Myocyte (in vitro differentiated cells): ENCODE data around the gene SASS6. TPM values are rescaled to one million over a fixed set of nuclear protein-coding genes. Genes with fewer than 3 reads are reported as not detected.
"Not testable (repeated sequence)": the region's sequence is repeated elsewhere in the genome, so short reads cannot be mapped to it uniquely, and the experiment has no call there.

Experiments
- DNase-seq: peaks from one replicate; pipeline ENCODE4 v3.0.0-alpha.2; 2012; ENCODE audit warnings: low read depth
- total RNA-seq: library from RNA; depleted of rRNA; stranded (reverse); fragments of >200 nt; gene quantifications from 2 replicates; pipeline ENCODE4 v1.2.3, GENCODE V29; 2014

SASS6 gene
- total RNA-seq, 1 donor from 2014 or later: 1.6 TPM

- DNase-seq: no peak
These were observed 82.6 kb downstream of the SASS6 start for GRCh38 chr1:100050139-100050538.

- not testable (repeated sequence) for DNase-seq
These were observed 85.5 kb downstream of the SASS6 start for GRCh38 chr1:100047235-100047708.

GRCh38 chr1:100045206-100045605, 87.5 kb downstream of the SASS6 start:
- no peak for DNase-seq

GRCh38 chr1:100039591-100039990, 93.1 kb downstream of the SASS6 start:
- DNase-seq: no peak

- DNase-seq: peak; percentile 67
These were observed 94.0 kb downstream of the SASS6 start for GRCh38 chr1:100038660-100039287.

GRCh38 chr1:100037927-100038659, 94.6 kb downstream of the SASS6 start:
- DNase-seq: peak; percentile 89

GRCh38 chr1:100037656-100037926, 95.1 kb downstream of the SASS6 start:
- no peak for DNase-seq

GRCh38 chr1:100036718-100037655, 95.7 kb downstream of the SASS6 start:
- peak; percentile 30 for DNase-seq

GRCh38 chr1:100035214-100035613, 97.5 kb downstream of the SASS6 start:
- no peak for DNase-seq

- no peak for DNase-seq
These were observed 98.3 kb downstream of the SASS6 start for GRCh38 chr1:100034470-100034869.

Other genes with a start within 250 kb of the SASS6 start
- 17.5 and 22.6 TPM in 2 replicates for gene SLC35A3, start 162.9 kb downstream of the SASS6 start, total RNA-seq
- 15.2 and 17.4 TPM in 2 replicates for gene TRMT13, start 233 bp upstream of the SASS6 start, total RNA-seq
- gene LRRC39, start 45.3 kb upstream of the SASS6 start, total RNA-seq: 31.4 and 58.7 TPM in 2 replicates
- 6.7 and 8.7 TPM in 2 replicates for gene DBT, start 116.9 kb upstream of the SASS6 start, total RNA-seq
- 25.0 and 28.9 TPM in 2 replicates for gene RTCA, start 133.3 kb upstream of the SASS6 start, total RNA-seq
- gene CDC14A, start 219.6 kb upstream of the SASS6 start, total RNA-seq: 5.9 and 8.5 TPM in 2 replicates